ENCODE measurements around the gene TRIM46.

GRCh38 chr1:155170806-155171205, 2.8 kb upstream of the TRIM46 start:
- TF ChIP-seq POLR2A (IDR thresholded peaks at IDR 0.05; ENCODE audit: low read depth, low read length) (no peak), POLR2AphosphoS5 (IDR thresholded peaks at IDR 0.05; ENCODE audit: low read depth, low read length) (no peak), TAF1 (IDR thresholded peaks at IDR 0.05; ENCODE audit: borderline replicate concordance, low read depth, low read length) (no peak)

All from GM12892 (cell line).